NCI-H1436 (cell line): ENCODE measurements around the gene FARS2.

Experiments
- DNase-seq: peaks from one replicate; lab custom pipeline; 2025; lab: John Stamatoyannopoulos, UW

Gene FARS2

GRCh38 chr6:5731435-5731834 is 470.1 kb downstream of the FARS2 start:
- no peak for DNase-seq

GRCh38 chr6:5732496-5732895 is 471.2 kb downstream of the FARS2 start:
- DNase-seq, result no peak

- DNase-seq, result no peak
Observed at GRCh38 chr6:5736016-5736738, 474.9 kb downstream of the FARS2 start.

- DNase-seq, result no peak
Observed at GRCh38 chr6:5737460-5737859, 476.1 kb downstream of the FARS2 start.

- DNase-seq, result no peak
Observed at GRCh38 chr6:5738211-5738610, 476.9 kb downstream of the FARS2 start.

GRCh38 chr6:5744497-5744896 is 483.2 kb downstream of the FARS2 start:
- no peak for DNase-seq

- no peak for DNase-seq
Observed at GRCh38 chr6:5745081-5745480, 483.8 kb downstream of the FARS2 start.

- DNase-seq, result no peak
Observed at GRCh38 chr6:5746053-5746758, 484.9 kb downstream of the FARS2 start.

GRCh38 chr6:5746759-5747130 is 485.4 kb downstream of the FARS2 start:
- no peak for DNase-seq

GRCh38 chr6:5747379-5747778 is 486.1 kb downstream of the FARS2 start:
- no peak for DNase-seq

- DNase-seq, result no peak
Observed at GRCh38 chr6:5749016-5749650, 487.8 kb downstream of the FARS2 start.

- no peak for DNase-seq
Observed at GRCh38 chr6:5749651-5750215, 488.4 kb downstream of the FARS2 start.

- DNase-seq, result no peak
Observed at GRCh38 chr6:5751525-5752390, 490.4 kb downstream of the FARS2 start.

GRCh38 chr6:5752391-5752680 is 491.0 kb downstream of the FARS2 start:
- DNase-seq, result peak; percentile 70

GRCh38 chr6:5753209-5753608 is 491.9 kb downstream of the FARS2 start:
- no peak for DNase-seq

GRCh38 chr6:5754904-5755303 is 493.6 kb downstream of the FARS2 start:
- no peak for DNase-seq

- DNase-seq, result no peak
Observed at GRCh38 chr6:5759571-5759970, 498.3 kb downstream of the FARS2 start.

- DNase-seq, result no peak
Observed at GRCh38 chr6:5761370-5761769, 500.1 kb downstream of the FARS2 start.

- no peak for DNase-seq
Observed at GRCh38 chr6:5762561-5762968, 501.3 kb downstream of the FARS2 start.

GRCh38 chr6:5763407-5763806 is 502.1 kb downstream of the FARS2 start:
- DNase-seq, result no peak

GRCh38 chr6:5763871-5764270 is 502.6 kb downstream of the FARS2 start:
- no peak for DNase-seq

GRCh38 chr6:5764401-5764955 is 503.2 kb downstream of the FARS2 start:
- DNase-seq, result no peak
